ES-I3 (cell line): ENCODE measurements around the gene MBTPS1.

ENCODE experiments used
- H3K36me3 ChIP-seq: 2 replicates; pipeline ENCODE4 v1.6.1; 2013; ENCODE audit warnings: mild to moderate bottlenecking, low read length, control low read depth, moderate library complexity; ENCODE audit not compliant: insufficient read depth
- H3K4me1 ChIP-seq: 2 replicates; pipeline ENCODE4 v1.6.1; 2013; ENCODE audit warnings: mild to moderate bottlenecking, control low read depth, low read length; ENCODE audit not compliant: insufficient read depth
- H3K9ac ChIP-seq: 2 replicates; pipeline ENCODE4 v1.6.1; 2013; ENCODE audit warnings: low read depth, mild to moderate bottlenecking, low read length, moderate library complexity
- H3K9me3 ChIP-seq: 2 replicates; pipeline ENCODE4 v1.6.1; 2013; ENCODE audit warnings: mild to moderate bottlenecking, low read length, moderate library complexity; ENCODE audit not compliant: control insufficient read depth, insufficient read depth

The MBTPS1 gene

DNA sequence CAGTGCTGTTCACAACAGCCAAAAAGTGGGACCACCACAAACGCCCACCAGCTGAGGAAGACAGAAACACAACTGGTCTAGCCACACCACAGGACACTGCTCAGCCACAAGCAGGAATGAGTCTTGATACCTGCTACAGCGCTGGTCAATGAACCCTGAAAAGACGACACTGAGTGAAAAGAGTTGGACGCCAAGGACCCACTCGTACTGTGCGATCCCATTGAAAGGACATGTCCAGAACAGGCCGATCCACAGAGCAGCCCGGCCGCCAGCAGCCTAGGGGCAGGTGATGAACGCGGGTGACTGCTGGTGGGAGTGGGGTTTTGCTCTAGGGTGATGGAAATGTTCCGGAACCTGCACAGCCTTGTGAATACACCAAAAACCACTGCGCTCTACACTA, 63.5 kb downstream of the MBTPS1 start:
- Histone ChIP-seq H3K36me3 (peaks cover 8% of the 10 kb centered on the region), H3K4me1 (peaks cover 14% of the 10 kb centered on the region; the same call in 1 of the 2 replicates), H3K9ac (no peak overlapping the region), H3K9me3 (no peaks in the 10 kb centered on the region)

GRCh38 chr16:84052071-84052622, 64.6 kb downstream of the MBTPS1 start:
- H3K9me3 ChIP-seq: no peaks in the 10 kb centered on the region
- H3K4me1 ChIP-seq: peaks cover 14% of the 10 kb centered on the region; the same call in 1 of the 2 replicates
- no peak overlapping the region for H3K9ac ChIP-seq
- H3K36me3 ChIP-seq: peaks cover 5% of the 10 kb centered on the region

DNA sequence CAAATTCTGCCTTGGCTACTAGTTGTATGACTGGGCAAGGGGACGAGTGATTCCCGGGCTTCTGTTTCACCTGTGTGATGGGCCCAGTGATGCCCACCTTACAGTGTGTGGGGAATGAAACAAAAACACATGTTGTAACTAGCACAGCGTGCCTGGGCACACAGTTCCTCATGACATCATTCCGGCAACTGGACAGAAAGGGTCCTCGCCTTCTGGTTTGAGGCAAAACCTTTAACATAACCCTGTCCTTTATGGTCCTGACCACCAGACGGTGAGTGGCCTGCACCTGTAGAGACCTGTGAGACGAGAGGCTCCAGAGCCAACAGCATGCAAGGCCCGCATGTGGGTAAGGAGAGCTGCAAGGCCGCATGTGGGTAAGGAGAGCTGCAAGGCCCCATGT, 66.4 kb downstream of the MBTPS1 start:
- H3K9ac ChIP-seq: no peak overlapping the region
- H3K9me3 ChIP-seq: no peaks in the 10 kb centered on the region
- no peaks in the 10 kb centered on the region; the same call in none of the 2 replicates for H3K36me3 ChIP-seq
- peaks cover 4% of the 10 kb centered on the region; the same call in 1 of the 2 replicates for H3K4me1 ChIP-seq

DNA sequence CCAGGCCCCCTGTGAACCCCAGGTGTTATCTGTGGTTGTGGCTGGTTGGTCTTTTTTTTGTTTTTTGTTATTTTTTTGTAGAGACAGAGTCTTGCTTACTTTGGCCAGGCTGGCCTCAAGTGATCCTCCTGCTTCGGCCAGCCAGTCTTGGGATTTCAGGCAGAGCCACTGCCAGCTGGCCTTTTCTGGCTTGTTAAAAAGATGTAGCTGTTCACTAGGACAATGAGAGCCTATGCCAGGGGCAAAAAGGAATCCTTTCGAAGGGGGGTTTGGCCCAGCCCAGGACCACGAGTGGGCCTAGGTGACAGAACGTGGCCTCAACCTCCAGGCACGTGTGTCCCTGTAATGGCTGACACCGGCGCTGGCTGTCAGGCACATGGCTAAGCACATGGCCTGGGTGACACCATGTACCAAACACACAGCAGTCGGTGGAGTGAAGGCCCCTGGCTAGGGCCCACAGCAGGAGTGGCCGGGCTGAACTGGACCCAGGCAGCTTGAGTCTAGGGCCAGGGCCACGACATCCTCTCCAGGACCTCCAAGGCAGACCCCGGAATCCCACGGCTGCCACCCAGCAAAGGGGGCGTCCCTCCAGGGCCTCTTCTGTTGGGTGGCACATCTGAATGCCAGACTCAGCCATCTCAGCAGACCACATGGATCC, 67.2 kb downstream of the MBTPS1 start:
- no peaks in the 10 kb centered on the region for H3K9me3 ChIP-seq
- H3K36me3 ChIP-seq: no peaks in the 10 kb centered on the region; the same call in none of the 2 replicates
- no peaks in the 10 kb centered on the region for H3K4me1 ChIP-seq
- no peak overlapping the region for H3K9ac ChIP-seq

DNA sequence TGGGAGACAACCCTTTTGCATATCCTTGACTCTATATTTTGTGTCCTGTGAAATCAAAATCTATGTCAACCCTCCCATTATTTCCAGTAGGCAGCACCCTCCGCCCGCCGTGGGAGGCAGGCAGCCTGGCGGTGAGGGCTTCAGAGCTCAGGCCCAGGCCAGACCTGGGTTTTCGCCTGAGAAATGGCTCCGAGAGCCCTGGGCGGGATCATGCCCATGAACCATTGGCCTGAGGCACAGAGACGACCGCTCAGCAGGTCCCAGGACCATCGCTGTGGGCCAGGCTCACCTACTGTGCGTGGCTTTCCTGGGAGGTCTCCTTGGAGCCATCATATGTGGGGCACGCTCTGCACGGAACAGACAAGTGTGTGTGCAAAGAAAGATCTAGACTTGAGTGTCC, 67.9 kb downstream of the MBTPS1 start:
- Histone ChIP-seq H3K4me1 (peaks cover 2% of the 10 kb centered on the region; the same call in 1 of the 2 replicates), H3K9ac (no peak overlapping the region), H3K36me3 (no peaks in the 10 kb centered on the region; the same call in none of the 2 replicates), H3K9me3 (no peaks in the 10 kb centered on the region)

- no peak overlapping the region for H3K9ac ChIP-seq
- H3K36me3 ChIP-seq: no peaks in the 10 kb centered on the region; the same call in 1 of the 2 replicates
- peaks cover 8% of the 10 kb centered on the region; the same call in 1 of the 2 replicates for H3K4me1 ChIP-seq
- H3K9me3 ChIP-seq: no peaks in the 10 kb centered on the region
These were observed 68.5 kb downstream of the MBTPS1 start for GRCh38 chr16:84048270-84048669.

DNA sequence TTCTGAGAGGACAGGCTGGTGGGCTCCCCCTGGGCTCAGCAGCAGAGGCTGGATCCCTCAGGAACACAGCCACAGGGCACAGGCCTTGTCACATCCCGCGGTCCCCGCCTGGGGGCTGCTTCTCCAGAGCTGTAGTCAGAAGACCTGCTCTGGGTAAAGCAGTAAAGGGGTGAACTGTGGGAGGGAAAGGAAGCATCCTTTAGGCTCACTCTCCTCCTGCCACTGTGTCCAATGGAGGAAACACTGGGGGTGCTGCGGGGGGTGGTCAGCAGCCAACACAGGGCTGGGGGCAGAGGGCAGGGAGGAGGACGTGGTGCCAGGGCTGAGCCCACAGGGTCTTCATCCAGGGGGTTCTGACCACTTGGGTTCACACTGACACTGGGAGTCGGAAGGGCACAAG, 69.1 kb downstream of the MBTPS1 start:
- Histone ChIP-seq H3K9me3 (no peaks in the 10 kb centered on the region), H3K4me1 (peaks cover 10% of the 10 kb centered on the region; the same call in 1 of the 2 replicates), H3K9ac (no peak overlapping the region), H3K36me3 (no peaks in the 10 kb centered on the region; the same call in 1 of the 2 replicates)

- no peak overlapping the region for H3K9ac ChIP-seq
- no peaks in the 10 kb centered on the region; the same call in 1 of the 2 replicates for H3K36me3 ChIP-seq
- no peaks in the 10 kb centered on the region for H3K9me3 ChIP-seq
These were observed 69.5 kb downstream of the MBTPS1 start for GRCh38 chr16:84047206-84047605.

DNA sequence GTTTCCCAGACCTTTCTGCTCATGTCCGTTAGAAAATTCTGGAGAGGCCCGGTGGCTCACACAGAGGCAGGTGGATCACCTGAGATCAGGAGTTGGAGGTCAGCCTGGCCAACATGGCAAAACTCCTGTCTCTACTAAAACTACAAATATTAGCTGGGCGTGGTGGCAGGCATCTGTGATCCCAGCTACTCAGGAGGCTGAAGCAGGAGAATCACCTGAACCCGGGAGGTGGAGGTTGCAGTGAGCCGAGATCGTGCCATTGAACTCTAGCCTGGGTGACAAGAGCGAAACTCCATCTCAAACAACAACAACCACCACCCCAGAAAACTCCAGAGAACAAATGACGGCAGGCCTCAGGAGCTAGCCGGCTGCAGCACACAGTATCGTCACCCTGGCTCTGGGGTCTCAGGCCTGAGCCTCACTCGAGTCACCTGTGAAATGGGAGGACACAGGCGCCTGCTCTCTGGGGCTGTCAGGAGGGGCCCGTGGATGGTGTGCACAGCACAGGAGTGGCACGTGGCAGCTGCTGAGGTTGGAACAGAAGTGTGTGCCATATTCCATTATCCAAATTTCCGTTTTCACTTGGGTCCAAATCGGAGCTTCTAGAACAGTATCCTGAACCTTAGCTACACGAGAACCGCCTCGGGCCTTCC, 70.8 kb downstream of the MBTPS1 start:
- no peaks in the 10 kb centered on the region for H3K9me3 ChIP-seq

More at GRCh38 chr16:84047206-84047605, 69.5 kb downstream of the MBTPS1 start:
- peaks cover 10% of the 10 kb centered on the region; the same call in 1 of the 2 replicates for H3K4me1 ChIP-seq

GRCh38 chr16:84045001-84045817, 71.5 kb downstream of the MBTPS1 start:
- Histone ChIP-seq H3K36me3 (no peaks in the 10 kb centered on the region; the same call in 1 of the 2 replicates), H3K4me1 (peaks cover 10% of the 10 kb centered on the region; the same call in 1 of the 2 replicates), H3K9ac (no peak overlapping the region), H3K9me3 (no peaks in the 10 kb centered on the region)

More for the DNA sequence above, 70.8 kb downstream of the MBTPS1 start:
- Histone ChIP-seq H3K4me1 (peaks cover 10% of the 10 kb centered on the region; the same call in 1 of the 2 replicates), H3K36me3 (no peaks in the 10 kb centered on the region; the same call in 1 of the 2 replicates), H3K9ac (no peak overlapping the region)

DNA sequence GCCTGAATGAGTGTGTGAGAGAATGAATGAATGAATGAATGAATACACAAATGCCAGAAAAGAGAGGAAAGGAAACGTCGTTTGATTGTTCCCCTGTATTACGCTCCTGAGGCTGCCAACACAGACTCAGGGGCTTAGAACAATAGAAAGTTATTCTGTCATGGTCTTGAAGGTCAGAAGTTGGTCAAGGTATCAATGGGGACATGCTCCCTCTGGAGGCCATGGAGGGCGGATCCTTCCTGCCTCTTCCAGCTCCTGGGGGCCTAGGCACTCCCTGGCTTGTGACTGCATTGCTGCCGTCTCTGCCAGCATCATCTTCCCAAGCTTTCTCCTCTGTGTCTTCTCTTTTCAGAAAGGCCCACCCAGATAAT, 72.6 kb downstream of the MBTPS1 start:
- no peak overlapping the region for H3K9ac ChIP-seq
- H3K9me3 ChIP-seq: no peaks in the 10 kb centered on the region
- H3K36me3 ChIP-seq: no peaks in the 10 kb centered on the region
- H3K4me1 ChIP-seq: peaks cover 10% of the 10 kb centered on the region; the same call in 1 of the 2 replicates

GRCh38 chr16:84043486-84044117, 73.1 kb downstream of the MBTPS1 start:
- H3K9me3 ChIP-seq: no peaks in the 10 kb centered on the region
- no peak overlapping the region for H3K9ac ChIP-seq
- H3K4me1 ChIP-seq: peaks cover 10% of the 10 kb centered on the region; the same call in 1 of the 2 replicates
- no peaks in the 10 kb centered on the region for H3K36me3 ChIP-seq

DNA sequence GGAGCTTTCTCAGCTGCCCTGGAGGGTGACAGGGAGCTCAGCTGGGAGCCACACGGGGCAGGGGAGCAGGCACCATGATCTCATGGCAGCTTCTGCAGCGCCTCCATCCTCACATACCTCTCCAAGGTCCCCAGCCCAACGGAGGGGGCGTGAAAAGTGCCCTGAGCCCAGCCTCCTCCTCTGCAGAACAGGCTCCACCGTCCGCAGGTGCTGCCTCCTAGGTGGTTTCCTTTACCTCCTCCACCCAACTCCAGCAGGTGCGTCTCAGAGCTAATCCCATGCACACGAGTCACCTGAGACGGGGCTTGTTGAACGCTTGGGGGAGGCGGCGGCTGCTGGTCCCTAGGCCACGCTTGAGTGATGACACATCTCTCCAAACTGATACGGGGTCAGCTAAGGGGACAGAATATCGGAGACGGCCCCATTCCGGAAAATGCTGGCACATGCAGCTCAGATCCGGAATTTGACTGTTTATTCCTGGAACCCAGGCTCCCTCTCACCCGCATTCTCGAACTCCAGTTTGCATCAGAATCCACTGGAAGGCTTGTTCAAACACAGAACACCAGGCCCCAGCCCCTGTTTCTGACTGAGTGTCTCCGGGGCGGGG, 73.8 kb downstream of the MBTPS1 start:
- peaks cover 10% of the 10 kb centered on the region; the same call in 1 of the 2 replicates for H3K4me1 ChIP-seq
- no peaks in the 10 kb centered on the region for H3K9me3 ChIP-seq
- no peaks in the 10 kb centered on the region for H3K36me3 ChIP-seq
- H3K9ac ChIP-seq: no peak overlapping the region
